DMS53 treated with DMSO at 0.1 percent for 48 hours (cell line): ENCODE data around the gene GJC1.
"Not testable (repeated sequence)": the region's sequence is repeated elsewhere in the genome, so short reads cannot be mapped to it uniquely, and the experiment has no call there.

ENCODE experiments used
- DNase-seq: peaks from one replicate; lab custom pipeline; 2025; ENCODE audit not compliant: unreplicated experiment; lab: John Stamatoyannopoulos, UW

The GJC1 gene

GRCh38 chr17:44761932-44762810 is 67.9 kb downstream of the GJC1 start:
- DNase-seq: no peak

GRCh38 chr17:44760474-44761308 is 69.4 kb downstream of the GJC1 start:
- DNase-seq: no peak

GRCh38 chr17:44759916-44760243 is 70.2 kb downstream of the GJC1 start:
- DNase-seq: no peak

GRCh38 chr17:44759086-44759915 is 70.8 kb downstream of the GJC1 start:
- no peak for DNase-seq

GRCh38 chr17:44758414-44759085 is 71.5 kb downstream of the GJC1 start, which contains the start of gene ADAM11:
TSS of gene ADAM11 (plus strand) at chr17:44758988. CDS start at chr17:44759200, 212 bp downstream.
- DNase-seq: no peak

GRCh38 chr17:44757918-44758413 is 72.1 kb downstream of the GJC1 start:
- no peak for DNase-seq

- DNase-seq: no peak
These were observed 72.8 kb downstream of the GJC1 start for GRCh38 chr17:44757045-44757917.

GRCh38 chr17:44755180-44755579 is 74.9 kb downstream of the GJC1 start:
- not testable (repeated sequence) for DNase-seq

GRCh38 chr17:44754276-44754675 is 75.8 kb downstream of the GJC1 start:
- no peak for DNase-seq

GRCh38 chr17:44752953-44753861 is 76.9 kb downstream of the GJC1 start:
- no peak for DNase-seq

GRCh38 chr17:44751806-44752205 is 78.3 kb downstream of the GJC1 start:
- no peak for DNase-seq

GRCh38 chr17:44751331-44751730 is 78.8 kb downstream of the GJC1 start:
- no peak for DNase-seq

GRCh38 chr17:44749980-44750318 is 80.1 kb downstream of the GJC1 start:
- no peak for DNase-seq

GRCh38 chr17:44749076-44749979 is 80.8 kb downstream of the GJC1 start:
- no peak for DNase-seq
